Measurements from ENCODE around the gene SYP.

Gene SYP

GRCh38 chrX:49214996-49215526, 15.1 kb upstream of the SYP start:
- no peak for DNase-seq

GRCh38 chrX:49214416-49214815, 14.4 kb upstream of the SYP start:
- no peak for DNase-seq

- DNase-seq: no peak
Observed at GRCh38 chrX:49212861-49213260, 12.9 kb upstream of the SYP start.

GRCh38 chrX:49212209-49212608, 12.2 kb upstream of the SYP start:
- DNase-seq: no peak

- DNase-seq: no peak
Observed at GRCh38 chrX:49211074-49211473, 11.1 kb upstream of the SYP start.

- no peak for DNase-seq
Observed at GRCh38 chrX:49210406-49210805, 10.4 kb upstream of the SYP start.

GRCh38 chrX:49209434-49210251, 9.7 kb upstream of the SYP start:
- no peak for DNase-seq

- DNase-seq: no peak
Observed at GRCh38 chrX:49208399-49208798, 8.4 kb upstream of the SYP start.

GRCh38 chrX:49206543-49206942, 6.5 kb upstream of the SYP start:
- no peak for DNase-seq

- no peak for DNase-seq
Observed at GRCh38 chrX:49205443-49205842, 5.5 kb upstream of the SYP start.

- DNase-seq: no peak
Observed at GRCh38 chrX:49204709-49205108, 4.7 kb upstream of the SYP start.

GRCh38 chrX:49204017-49204416, 4.0 kb upstream of the SYP start:
- DNase-seq: no peak

- no peak for DNase-seq
Observed at GRCh38 chrX:49203536-49203935, 3.5 kb upstream of the SYP start.

GRCh38 chrX:49202022-49202421, 2.0 kb upstream of the SYP start:
- no peak for DNase-seq

GRCh38 chrX:49199315-49199595, 738 bp downstream of the SYP start:
- DNase-seq: no peak

GRCh38 chrX:49198540-49199314, 1.3 kb downstream of the SYP start:
- DNase-seq: no peak

GRCh38 chrX:49197543-49198087, 2.4 kb downstream of the SYP start:
- DNase-seq: no peak

GRCh38 chrX:49193542-49193964, 6.4 kb downstream of the SYP start:
- DNase-seq: no peak

GRCh38 chrX:49192722-49193328, 7.2 kb downstream of the SYP start:
- no peak for DNase-seq

- no peak for DNase-seq
Observed at GRCh38 chrX:49191574-49192011, 8.4 kb downstream of the SYP start.

- peak; percentile 100 for DNase-seq
Observed at GRCh38 chrX:49190821-49191573, 9.0 kb downstream of the SYP start.

GRCh38 chrX:49189606-49190005, 10.4 kb downstream of the SYP start:
- no peak for DNase-seq
